Pancreas (tissue), 10 donors: ENCODE results near the gene LZTS2. TPM values are rescaled to one million over a fixed set of nuclear protein-coding genes. Genes with fewer than 3 reads are reported as not detected.

Source experiments
- ATAC-seq, 4 donors: fragments of 200-7000 bp; cut with Tn5 transposase; one replicate each; pipeline versions ENCODE4 v1.8.0 to v1.9.1; 2020; ENCODE audit warnings: mild to moderate bottlenecking in 4 of 4, moderate library complexity in 4 of 4
- DNase-seq, 6 donors: peaks; one replicate each; pipeline ENCODE4 v3.0.0-alpha.2; 2020
- FAIRE-seq: peaks from 2 replicates; lab custom pipeline; 2012; peaks lifted over from hg19 to GRCh38; lab: Jason Lieb, UNC
- H3K27ac ChIP-seq, 4 donors: fragments of 200-600 bp; sonication (generic); 1 replicate in 3 of 4; 2 replicates in 1 of 4; pipeline versions ENCODE4 v1.5.0 to v1.8.0; 2020
- H3K27me3 ChIP-seq, 4 donors: fragments of 200-600 bp; one replicate each; pipeline ENCODE4 v1.8.0; 2021
- H3K36me3 ChIP-seq, 3 donors: fragments of 200-600 bp; sonication (generic) in 1 of 3; one replicate each; pipeline versions ENCODE4 v1.5.0 to v1.8.0; 2020 to 2021
- H3K4me1 ChIP-seq, 3 donors: fragments of 200-600 bp; one replicate each; pipeline ENCODE4 v1.8.0; 2021
- H3K4me3 ChIP-seq, 4 donors: fragments of 200-600 bp; sonication (generic) in 2 of 4; one replicate each; pipeline versions ENCODE4 v1.5.0 to v1.8.0; 2020 to 2021
- H3K9me3 ChIP-seq, 4 donors: fragments of 200-600 bp; one replicate each; pipeline ENCODE4 v1.8.0; 2021
- WGBS, 2 donors: extraction: QIAGEN DNeasy Blood & Tissue Kit; methylation state at CpG; one replicate each; pipeline ENCODE4 v1.1.7; 2013; 5-methylcytosine and 5-hydroxymethylcytosine counted together
- intact Hi-C, 3 donors: fragments of 100-400 bp; cut with DNase I; formaldehyde crosslinking; loops; one replicate each; pipeline versions ENCODE4 v1.11.1 to v1.14.2; 2022
- polyA plus RNA-seq, 2 donors: library from polyadenylated mRNA; stranded (reverse); fragments of 200-250 nt; gene quantifications; one replicate each; pipeline ENCODE4 v1.2.3, GENCODE V29; 2013
- total RNA-seq, 6 donors: library from RNA; stranded (reverse); fragmentation: NEBNext Ultra II Directional in 4 of 6; extraction: Animal tissue kit (Norgen Biotek cat#: 25700) in 4 of 6; gene quantifications; one replicate each; pipeline versions ENCODE4 v1.2.1 to v1.2.4, GENCODE V29; 2021 to 2023
- TF ChIP-seq, protein P1 (sequence below), 4 donors: fragments of 200-600 bp; sonication (generic) in 3 of 4; IDR thresholded peaks; one replicate each; pipeline versions ENCODE4 v1.5.0 to v1.8.0; 2021; ENCODE audit warnings: antibody characterized with exemption in 4 of 4
- donor health status: healthy with polysubstance abuse.
- donor health status: DM: no; HTN: no; CAD: no; lungs with moderate emphysema.
- donor health status: DM: no; HTN: no; CAD: no.
- donor health status: control.
- donor health status: control.
- donor health status: Bipolar disorder and iron deficiency.
- donor health status: DM: yes; HTN: yes; CAD: no.
- donor health status: DM: no; HTN: no; CAD: no.
- donor health status: DM: no; HTN: no; CAD: no.
- donor health status: DM: yes; HTN: yes; CAD: no.

LZTS2 gene
- total and polyA plus RNA-seq, 8 donors = 10.5 to 52.2 (median 17.3) TPM

DNA sequence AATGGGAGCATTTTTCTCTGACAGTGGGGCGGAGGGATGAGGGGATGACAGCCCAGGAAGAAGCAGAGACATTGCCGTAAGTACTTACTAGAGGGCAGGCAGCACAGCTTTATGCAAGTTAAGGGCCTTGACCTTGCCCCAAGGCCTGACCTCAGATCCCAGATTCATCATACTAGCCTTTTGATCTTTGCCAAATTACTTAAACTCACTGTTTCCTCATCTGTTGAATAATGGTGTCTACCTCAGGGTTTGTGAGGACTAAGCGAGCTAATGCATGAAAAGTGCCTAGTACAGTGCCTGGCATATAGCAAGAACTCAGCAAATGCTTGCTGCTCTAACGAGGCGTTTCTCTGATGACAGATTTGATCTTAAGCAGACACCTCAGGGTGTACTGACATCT, 33.8 kb upstream of the LZTS2 start:
- Histone ChIP-seq H3K9me3 (no peaks in the 10 kb centered on the region), H3K4me3 (no peak overlapping the region), H3K4me1 (peaks cover 3 to 12% (median 4%) of the 10 kb centered on the region in 3 donors), H3K36me3 (peaks cover 0 to 11% (median 0%) of the 10 kb centered on the region in 3 donors), H3K27ac (no peak overlapping the region), H3K27me3 (no peaks in the 10 kb centered on the region)
- WGBS, 2 donors = 64 to 70% methylated on average over 5 of the region's 5 CpGs
- FAIRE-seq (no peak), ATAC-seq (no peak), DNase-seq (no peak)
- TF ChIP-seq, protein P1, sequence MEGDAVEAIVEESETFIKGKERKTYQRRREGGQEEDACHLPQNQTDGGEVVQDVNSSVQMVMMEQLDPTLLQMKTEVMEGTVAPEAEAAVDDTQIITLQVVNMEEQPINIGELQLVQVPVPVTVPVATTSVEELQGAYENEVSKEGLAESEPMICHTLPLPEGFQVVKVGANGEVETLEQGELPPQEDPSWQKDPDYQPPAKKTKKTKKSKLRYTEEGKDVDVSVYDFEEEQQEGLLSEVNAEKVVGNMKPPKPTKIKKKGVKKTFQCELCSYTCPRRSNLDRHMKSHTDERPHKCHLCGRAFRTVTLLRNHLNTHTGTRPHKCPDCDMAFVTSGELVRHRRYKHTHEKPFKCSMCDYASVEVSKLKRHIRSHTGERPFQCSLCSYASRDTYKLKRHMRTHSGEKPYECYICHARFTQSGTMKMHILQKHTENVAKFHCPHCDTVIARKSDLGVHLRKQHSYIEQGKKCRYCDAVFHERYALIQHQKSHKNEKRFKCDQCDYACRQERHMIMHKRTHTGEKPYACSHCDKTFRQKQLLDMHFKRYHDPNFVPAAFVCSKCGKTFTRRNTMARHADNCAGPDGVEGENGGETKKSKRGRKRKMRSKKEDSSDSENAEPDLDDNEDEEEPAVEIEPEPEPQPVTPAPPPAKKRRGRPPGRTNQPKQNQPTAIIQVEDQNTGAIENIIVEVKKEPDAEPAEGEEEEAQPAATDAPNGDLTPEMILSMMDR (IDR thresholded peaks at IDR 0.05) = no peak
- intact Hi-C loops = no loop called here

DNA sequence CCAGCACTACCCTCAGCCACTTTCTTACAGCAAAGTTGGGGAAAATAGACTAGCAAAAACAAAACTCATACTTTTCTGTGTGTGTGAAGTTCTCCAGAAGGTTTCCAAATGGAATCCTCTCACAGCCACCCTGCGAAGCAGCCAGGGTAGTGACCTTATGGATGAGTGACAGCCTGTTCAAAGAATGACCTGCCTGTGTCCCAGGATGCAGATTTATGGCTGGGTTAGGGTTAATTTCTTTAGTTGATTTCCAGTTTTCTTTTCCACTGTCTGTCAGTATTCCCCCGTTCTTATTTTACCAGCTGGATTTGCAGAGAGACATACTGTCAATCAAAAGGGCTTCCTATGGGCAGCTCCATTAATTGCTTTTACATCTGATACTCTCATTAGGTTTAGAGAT, 32.7 kb upstream of the LZTS2 start:
- Histone ChIP-seq H3K27ac (no peak overlapping the region), H3K4me3 (no peak overlapping the region), H3K4me1 (peaks cover 13 to 17% (median 14%) of the 10 kb centered on the region in 3 donors), H3K9me3 (no peaks in the 10 kb centered on the region), H3K27me3 (no peaks in the 10 kb centered on the region), H3K36me3 (peaks cover 0 to 9% (median 0%) of the 10 kb centered on the region in 3 donors)
- no peak for FAIRE-seq
- peak in 1 of 6 donors; percentile 6 for DNase-seq
- intact Hi-C loops = no loop called here
- no peak for ATAC-seq
- 30 to 38% methylated on average over 2 of the region's 2 CpGs for WGBS, 2 donors
- TF ChIP-seq, protein P1 (IDR thresholded peaks at IDR 0.05) = no peak

DNA sequence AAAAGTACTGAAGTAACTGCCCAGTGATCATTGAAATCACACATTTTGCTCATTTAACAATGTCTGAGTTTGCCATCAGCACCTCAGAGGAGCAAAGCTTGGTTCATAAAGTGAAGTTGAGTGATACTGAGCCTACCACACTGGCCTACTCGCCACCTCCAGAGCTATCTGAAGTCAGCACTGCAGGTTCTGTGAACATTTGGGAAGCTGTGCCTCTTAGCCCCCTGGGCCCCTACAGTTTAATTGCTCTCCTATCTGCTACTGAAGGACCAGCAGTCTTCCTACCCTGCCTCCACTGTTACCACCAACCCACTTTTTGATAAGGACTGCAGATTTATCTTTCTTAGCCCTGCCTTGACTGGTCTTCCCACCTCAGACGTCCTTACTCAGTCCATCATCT, 32.3 kb upstream of the LZTS2 start:
- no peak for ATAC-seq
- 75 to 87% methylated on average over 2 of the region's 2 CpGs for WGBS, 2 donors

DNA sequence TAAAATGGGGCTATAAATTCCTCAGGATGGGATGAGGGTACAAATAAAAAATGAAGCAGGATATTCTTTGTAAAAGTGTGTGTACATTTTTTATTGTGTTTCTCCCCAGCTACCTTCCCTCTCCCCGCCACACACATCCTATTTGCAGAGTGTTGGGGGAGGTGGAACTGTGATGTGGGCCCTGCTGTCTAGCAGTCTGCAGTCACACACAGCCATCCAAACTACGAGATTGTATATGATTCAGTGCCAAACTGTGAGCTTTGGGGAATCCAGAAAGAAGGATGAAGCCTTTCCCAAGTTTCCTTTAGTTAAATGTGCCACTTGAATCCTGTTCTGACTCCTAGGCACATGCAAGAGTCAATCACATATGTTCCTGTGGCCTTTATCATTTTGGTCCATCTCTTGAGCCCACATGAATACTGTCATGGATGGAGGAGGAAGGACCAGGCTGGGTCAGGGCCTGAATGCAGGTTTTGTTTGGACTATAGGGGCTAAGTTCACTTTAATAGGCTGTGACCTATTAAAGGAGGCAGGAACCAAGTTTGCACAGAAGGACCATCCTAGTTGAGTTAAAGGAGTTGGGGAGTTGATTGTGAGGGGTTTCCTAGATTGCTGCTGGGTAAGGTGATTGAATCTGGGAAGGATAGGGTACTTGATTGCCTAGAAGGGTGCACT, 31.4 kb upstream of the LZTS2 start:
- WGBS, 2 donors = 69 to 84% methylated on average over 2 of the region's 2 CpGs
- H3K36me3 ChIP-seq = no peaks in the 10 kb centered on the region
- FAIRE-seq (no peak), ATAC-seq (no peak), DNase-seq (no peak)
- no peaks in the 10 kb centered on the region for H3K27me3 ChIP-seq
- H3K27ac ChIP-seq = peak overlapping the region in 1 of 4 donors; percentile 9
- intact Hi-C loops = no loop called here
- H3K9me3 ChIP-seq = no peaks in the 10 kb centered on the region
- peaks cover 13 to 17% (median 16%) of the 10 kb centered on the region in 3 donors for H3K4me1 ChIP-seq
- H3K4me3 ChIP-seq = no peak overlapping the region
- TF ChIP-seq, protein P1 (IDR thresholded peaks at IDR 0.05) = no peak

More for the DNA sequence above, 32.3 kb upstream of the LZTS2 start:
- Histone ChIP-seq H3K27ac (no peak overlapping the region), H3K4me3 (no peak overlapping the region), H3K4me1 (peaks cover 13 to 17% (median 16%) of the 10 kb centered on the region in 3 donors), H3K27me3 (no peaks in the 10 kb centered on the region), H3K36me3 (peaks cover 0 to 4% (median 0%) of the 10 kb centered on the region in 3 donors), H3K9me3 (no peaks in the 10 kb centered on the region)
- TF ChIP-seq, protein P1 (IDR thresholded peaks at IDR 0.05) = no peak
- intact Hi-C loops = no loop called here
- DNase-seq (peak in 1 of 6 donors; percentile 11), FAIRE-seq (no peak)

DNA sequence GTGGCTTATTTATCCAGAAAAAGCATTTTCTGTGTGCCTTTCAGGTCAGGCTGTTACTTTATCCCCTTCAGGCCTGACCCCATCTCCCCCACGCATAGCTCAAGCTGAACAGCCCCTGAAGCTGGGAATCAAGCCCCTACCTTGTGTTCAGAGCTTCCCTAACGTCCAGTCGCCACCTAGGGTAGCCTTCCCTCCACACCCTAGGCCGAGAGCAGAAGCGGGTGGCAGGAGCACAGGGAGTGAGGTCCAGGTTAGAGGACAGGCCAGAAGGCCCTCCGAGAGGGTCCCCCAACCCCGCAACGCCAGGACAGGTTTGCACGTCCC, 30.8 kb upstream of the LZTS2 start:
- peak overlapping the region; percentile 57 to 95 (median 64) for H3K4me3 ChIP-seq
- no peaks in the 10 kb centered on the region for H3K27me3 ChIP-seq
- TF ChIP-seq, protein P1 (IDR thresholded peaks at IDR 0.05) = no peak
- DNase-seq = no peak
- ATAC-seq = peak; percentile 20 to 52 (median 38)
- WGBS, 2 donors = 2 to 6% methylated on average over 9 of the region's 9 CpGs
- FAIRE-seq = no peak
- no peaks in the 10 kb centered on the region for H3K9me3 ChIP-seq
- no peaks in the 10 kb centered on the region for H3K36me3 ChIP-seq
- intact Hi-C loops = no loop called here
- peaks cover 13 to 17% (median 16%) of the 10 kb centered on the region in 3 donors for H3K4me1 ChIP-seq
- peak overlapping the region in 3 of 4 donors; percentile 9 to 81 (median 61) for H3K27ac ChIP-seq
